ENCODE results near the gene EPB41L5.

DNA sequence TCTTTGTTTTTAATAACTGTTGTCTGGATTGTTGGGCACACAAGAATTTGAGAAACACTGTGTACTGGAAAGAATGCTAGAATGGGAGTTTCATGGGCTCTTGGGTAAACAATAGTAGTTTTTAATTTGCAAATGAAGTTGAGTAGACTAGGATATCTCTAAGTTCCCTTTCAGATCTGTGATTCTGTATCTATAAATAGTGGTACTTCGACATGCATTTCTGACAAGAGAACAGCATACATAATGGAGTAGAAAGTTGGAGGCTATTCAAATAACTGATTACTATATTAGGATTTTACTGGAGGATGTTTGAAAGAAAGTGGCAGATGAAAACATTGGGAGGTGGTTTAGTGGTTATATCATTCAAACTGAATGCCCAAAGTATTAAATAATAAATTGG is 29.5 kb downstream of the EPB41L5 start:
- TF ChIP-seq POLR2AphosphoS5 (IDR thresholded peaks at IDR 0.05; ENCODE audit: low read length) (no peak), SPI1 (IDR thresholded peaks at IDR 0.05; ENCODE audit: borderline replicate concordance, insufficient read depth, low read depth, low read length) (no peak), EZH2 (IDR thresholded peaks at IDR 0.05; ENCODE audit: borderline replicate concordance, control insufficient read depth, low read depth, low read length) (no peak), CTCF (IDR thresholded peaks at IDR 0.05 in 2 of 3, conservative IDR thresholded peaks at IDR 0.05 in 1 of 3; ENCODE audit: control insufficient read depth in 2 of 3, extremely low read depth in 1 of 3, insufficient read depth in 1 of 3, low read depth in 3 of 3, low read length in 3 of 3) (no peak)

Data from GM12878 (cell line).